ENCODE results near the gene DUSP22. TPM values are rescaled to one million over a fixed set of nuclear protein-coding genes. Genes with fewer than 3 reads are reported as not detected.
A peak's percentile ranks its signal among the peaks of the same experiment; 100 is the strongest.

Gene DUSP22
- total and polyA plus RNA-seq, 4 donors, result 28.2 to 42.3 (median 29.7) TPM

DNA sequence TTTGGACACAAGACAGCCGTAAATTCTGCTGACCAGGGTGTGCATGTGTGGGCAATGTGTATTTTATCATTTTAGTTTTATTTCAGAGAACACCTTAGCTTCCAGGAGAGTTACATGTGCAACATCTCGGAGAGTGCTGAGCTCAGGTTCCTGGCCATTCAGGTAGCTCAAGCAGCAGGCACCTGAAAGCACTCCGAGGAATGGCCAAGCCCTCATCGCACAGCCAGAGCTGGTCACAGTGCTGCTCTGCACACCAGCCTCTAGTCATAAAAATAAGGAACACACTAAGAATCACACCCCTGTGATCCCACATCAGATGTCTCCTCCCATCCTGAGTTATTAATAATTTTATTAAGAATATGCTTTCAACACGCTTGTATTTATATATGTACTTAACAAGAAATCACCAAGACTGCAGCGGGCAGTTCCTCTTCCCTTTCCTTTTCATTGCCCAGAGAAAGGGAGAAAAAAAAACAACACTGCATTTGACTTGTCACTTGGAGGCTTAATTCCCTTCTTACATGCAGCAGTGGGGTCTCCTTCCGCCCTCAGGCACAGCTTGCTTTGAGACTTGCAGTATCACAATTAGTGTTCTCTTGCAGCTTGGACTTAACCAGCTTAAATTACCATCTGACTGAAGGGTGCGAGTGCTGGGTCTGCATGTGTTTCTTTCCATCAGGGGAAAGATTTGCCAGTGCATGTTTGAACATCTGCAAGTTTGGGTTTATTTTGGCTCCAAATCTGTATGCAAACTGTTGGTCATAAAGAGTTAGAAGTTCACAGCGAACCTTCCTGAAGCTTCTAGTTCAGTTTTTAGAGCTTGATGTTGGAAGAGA, 63.3 kb downstream of the DUSP22 start:
- DNase-seq (ENCODE audit: low read depth in 4 of 6, low spot score in 6 of 6), result peak in 2 of 6 donors; percentile 39 to 45

DNA sequence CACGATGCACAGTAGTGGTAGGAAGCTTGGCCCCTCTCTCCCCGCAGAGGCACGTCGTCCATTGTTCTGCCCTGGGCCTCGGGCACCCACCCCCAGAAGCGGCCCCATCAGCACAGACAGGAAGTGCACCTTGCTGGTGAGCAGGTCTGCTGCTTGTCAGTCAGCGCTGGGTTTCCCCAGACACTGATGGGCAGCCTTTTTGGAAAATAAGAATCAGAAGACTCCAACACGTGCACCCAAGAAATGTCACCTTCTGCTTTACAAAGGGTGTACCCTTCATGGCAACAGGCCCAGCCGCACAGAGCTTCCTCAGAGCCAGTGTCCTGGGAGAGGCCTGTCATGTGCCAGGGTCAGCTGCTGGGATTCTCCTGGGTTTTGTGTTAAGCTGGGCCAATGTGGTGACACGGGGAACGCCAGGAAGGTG, 64.6 kb downstream of the DUSP22 start:
- H3K27me3 ChIP-seq (ENCODE audit: control insufficient read depth, insufficient read depth, low read length), result no peaks in the 10 kb centered on the region
- WGBS (ENCODE audit: insufficient coverage), result 83% methylated on average over 11 of the region's 11 CpGs
- H3K27ac ChIP-seq (ENCODE audit: low read depth, low read length), result no peak overlapping the region
- no peak overlapping the region for H3K4me3 ChIP-seq (ENCODE audit: low read depth, low read length)
- no peak for DNase-seq (ENCODE audit: low read depth in 4 of 6, low spot score in 6 of 6)
- peaks cover 7% of the 10 kb centered on the region for H3K4me1 ChIP-seq (ENCODE audit: control insufficient read depth, insufficient read depth, low read length)
- peaks cover 6% of the 10 kb centered on the region for H3K36me3 ChIP-seq (ENCODE audit: control insufficient read depth, insufficient read depth, low read length)
- H3K9me3 ChIP-seq (ENCODE audit: control insufficient read depth, insufficient read depth, low read length), result no peaks in the 10 kb centered on the region

More for the DNA sequence above, 63.3 kb downstream of the DUSP22 start:
- Histone ChIP-seq H3K4me3 (ENCODE audit: low read depth, low read length) (no peak overlapping the region), H3K36me3 (ENCODE audit: control insufficient read depth, insufficient read depth, low read length) (peaks cover 10% of the 10 kb centered on the region), H3K27ac (ENCODE audit: low read depth, low read length) (no peak overlapping the region), H3K9me3 (ENCODE audit: control insufficient read depth, insufficient read depth, low read length) (no peaks in the 10 kb centered on the region), H3K4me1 (ENCODE audit: control insufficient read depth, insufficient read depth, low read length) (peaks cover 3% of the 10 kb centered on the region), H3K27me3 (ENCODE audit: control insufficient read depth, insufficient read depth, low read length) (no peaks in the 10 kb centered on the region)
- whole genome bisulfite sequencing (ENCODE audit: insufficient coverage), result 70% methylated on average over 8 of the region's 9 CpGs

DNA sequence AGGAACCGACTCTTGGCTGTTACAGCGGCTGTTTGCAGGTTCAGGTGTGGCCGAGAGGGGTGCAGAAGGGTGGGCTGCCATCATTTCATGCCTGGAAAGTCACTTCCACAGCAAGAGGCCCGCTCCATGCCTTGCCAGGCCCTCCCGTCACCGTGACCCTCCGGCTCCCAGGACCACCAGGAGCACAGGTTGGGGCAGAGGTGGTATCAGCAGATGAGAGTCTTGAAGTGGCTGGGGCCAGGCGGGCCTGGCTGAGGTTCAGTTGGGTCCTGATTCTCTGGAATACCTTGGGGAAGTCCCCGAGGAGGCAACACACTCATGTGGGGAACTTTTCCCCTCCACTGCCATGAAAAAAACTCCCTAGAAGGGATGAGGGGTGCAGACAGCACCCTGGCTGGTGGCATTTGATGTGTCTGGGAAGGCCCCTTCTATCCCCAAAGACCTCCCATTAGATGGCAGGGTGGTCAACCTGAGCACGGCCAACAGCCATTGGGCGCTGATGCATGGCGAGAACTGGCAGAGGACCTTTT, 65.0 kb downstream of the DUSP22 start:
- Histone ChIP-seq H3K4me3 (ENCODE audit: low read depth, low read length) (no peak overlapping the region), H3K36me3 (ENCODE audit: control insufficient read depth, insufficient read depth, low read length) (peaks cover 4% of the 10 kb centered on the region), H3K4me1 (ENCODE audit: control insufficient read depth, insufficient read depth, low read length) (peaks cover 7% of the 10 kb centered on the region), H3K27ac (ENCODE audit: low read depth, low read length) (no peak overlapping the region), H3K9me3 (ENCODE audit: control insufficient read depth, insufficient read depth, low read length) (no peaks in the 10 kb centered on the region), H3K27me3 (ENCODE audit: control insufficient read depth, insufficient read depth, low read length) (no peaks in the 10 kb centered on the region)
- 87% methylated on average over 11 of the region's 12 CpGs for WGBS (ENCODE audit: insufficient coverage)
- DNase-seq (ENCODE audit: low read depth in 4 of 6, low spot score in 6 of 6), result no peak

DNA sequence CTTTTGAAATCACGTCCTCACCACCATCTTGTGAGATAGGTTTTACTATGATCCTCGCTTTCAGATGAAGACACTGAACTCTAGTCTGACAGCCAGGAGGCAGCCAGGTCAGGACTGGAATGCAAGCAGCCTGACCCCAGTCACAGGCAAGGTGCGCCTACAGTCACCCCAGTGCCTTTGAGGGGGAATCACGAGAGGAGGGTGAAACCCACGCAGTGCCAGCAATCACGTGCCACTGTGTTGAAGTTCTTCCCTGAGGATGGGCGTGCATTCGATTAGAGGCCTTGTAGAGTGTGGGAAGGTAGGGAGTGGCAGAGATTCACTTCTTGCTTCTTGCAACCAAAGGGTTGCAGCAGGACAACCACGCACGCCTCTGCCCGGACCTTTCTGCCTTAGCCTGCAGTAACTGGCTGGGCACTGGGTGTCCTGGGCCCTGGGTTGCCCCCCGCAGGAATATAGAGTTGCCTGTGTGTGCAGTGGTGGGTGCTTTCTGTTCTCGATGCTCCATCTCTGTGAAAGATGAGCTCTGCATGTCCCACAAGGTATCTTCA, 65.6 kb downstream of the DUSP22 start:
- Histone ChIP-seq H3K9me3 (ENCODE audit: control insufficient read depth, insufficient read depth, low read length) (no peaks in the 10 kb centered on the region), H3K27ac (ENCODE audit: low read depth, low read length) (no peak overlapping the region), H3K36me3 (ENCODE audit: control insufficient read depth, insufficient read depth, low read length) (no peaks in the 10 kb centered on the region), H3K4me1 (ENCODE audit: control insufficient read depth, insufficient read depth, low read length) (peaks cover 7% of the 10 kb centered on the region), H3K27me3 (ENCODE audit: control insufficient read depth, insufficient read depth, low read length) (no peaks in the 10 kb centered on the region), H3K4me3 (ENCODE audit: low read depth, low read length) (no peak overlapping the region)
- WGBS (ENCODE audit: insufficient coverage), result 84% methylated on average over 13 of the region's 13 CpGs
- DNase-seq (ENCODE audit: low read depth in 4 of 6, low spot score in 6 of 6), result no peak

DNA sequence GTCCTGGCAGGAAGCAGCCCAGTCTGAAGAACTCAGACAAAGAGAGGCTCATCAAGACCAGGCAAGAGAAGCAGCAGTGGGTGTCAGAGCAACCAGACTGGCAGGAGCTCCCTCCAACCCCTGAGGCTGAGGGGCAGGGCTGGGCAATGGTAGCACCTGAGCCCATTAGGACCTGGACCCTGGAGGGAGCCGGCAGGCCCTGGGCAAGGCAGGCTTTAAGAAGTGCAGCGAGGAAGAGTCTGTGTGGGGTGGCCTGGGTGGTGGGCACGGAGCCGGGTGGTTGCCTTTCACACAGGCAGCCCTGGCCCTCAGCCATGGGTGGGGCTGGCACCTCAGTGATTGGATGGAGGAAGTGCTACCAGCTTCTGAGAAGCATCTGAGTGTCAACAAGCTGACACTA, 66.1 kb downstream of the DUSP22 start:
- 73% methylated on average over 4 of the region's 4 CpGs for WGBS (ENCODE audit: insufficient coverage)
- Histone ChIP-seq H3K4me1 (ENCODE audit: control insufficient read depth, insufficient read depth, low read length) (peaks cover 7% of the 10 kb centered on the region), H3K27me3 (ENCODE audit: control insufficient read depth, insufficient read depth, low read length) (no peaks in the 10 kb centered on the region), H3K4me3 (ENCODE audit: low read depth, low read length) (no peak overlapping the region), H3K36me3 (ENCODE audit: control insufficient read depth, insufficient read depth, low read length) (no peaks in the 10 kb centered on the region), H3K9me3 (ENCODE audit: control insufficient read depth, insufficient read depth, low read length) (no peaks in the 10 kb centered on the region), H3K27ac (ENCODE audit: low read depth, low read length) (no peak overlapping the region)
- no peak for DNase-seq (ENCODE audit: low read depth in 4 of 6, low spot score in 6 of 6)

DNA sequence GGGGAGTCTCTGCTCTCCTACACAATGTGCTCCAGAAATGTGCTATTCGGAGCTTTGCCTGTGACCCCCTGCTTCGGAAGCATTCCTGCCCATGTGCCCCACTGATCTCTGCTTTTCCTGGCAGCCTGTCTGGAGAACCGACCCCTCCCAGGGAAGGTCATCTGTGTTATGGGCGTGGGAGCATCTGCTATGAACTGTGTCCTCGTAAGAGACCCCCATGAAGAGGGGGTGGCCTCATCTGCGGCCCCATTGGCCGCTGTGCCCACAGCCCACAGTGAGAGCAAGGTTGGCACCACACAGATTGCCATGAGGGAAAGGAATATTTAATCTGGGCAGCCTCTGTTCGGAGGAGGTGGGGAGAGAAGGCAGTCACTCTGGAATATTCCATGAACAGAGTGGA, 66.6 kb downstream of the DUSP22 start:
- Histone ChIP-seq H3K27ac (ENCODE audit: low read depth, low read length) (no peak overlapping the region), H3K27me3 (ENCODE audit: control insufficient read depth, insufficient read depth, low read length) (no peaks in the 10 kb centered on the region), H3K4me3 (ENCODE audit: low read depth, low read length) (no peak overlapping the region), H3K36me3 (ENCODE audit: control insufficient read depth, insufficient read depth, low read length) (no peaks in the 10 kb centered on the region), H3K4me1 (ENCODE audit: control insufficient read depth, insufficient read depth, low read length) (peaks cover 7% of the 10 kb centered on the region), H3K9me3 (ENCODE audit: control insufficient read depth, insufficient read depth, low read length) (no peaks in the 10 kb centered on the region)
- 83% methylated on average over 8 of the region's 8 CpGs for WGBS (ENCODE audit: insufficient coverage)
- no peak for DNase-seq (ENCODE audit: low read depth in 4 of 6, low spot score in 6 of 6)

DNA sequence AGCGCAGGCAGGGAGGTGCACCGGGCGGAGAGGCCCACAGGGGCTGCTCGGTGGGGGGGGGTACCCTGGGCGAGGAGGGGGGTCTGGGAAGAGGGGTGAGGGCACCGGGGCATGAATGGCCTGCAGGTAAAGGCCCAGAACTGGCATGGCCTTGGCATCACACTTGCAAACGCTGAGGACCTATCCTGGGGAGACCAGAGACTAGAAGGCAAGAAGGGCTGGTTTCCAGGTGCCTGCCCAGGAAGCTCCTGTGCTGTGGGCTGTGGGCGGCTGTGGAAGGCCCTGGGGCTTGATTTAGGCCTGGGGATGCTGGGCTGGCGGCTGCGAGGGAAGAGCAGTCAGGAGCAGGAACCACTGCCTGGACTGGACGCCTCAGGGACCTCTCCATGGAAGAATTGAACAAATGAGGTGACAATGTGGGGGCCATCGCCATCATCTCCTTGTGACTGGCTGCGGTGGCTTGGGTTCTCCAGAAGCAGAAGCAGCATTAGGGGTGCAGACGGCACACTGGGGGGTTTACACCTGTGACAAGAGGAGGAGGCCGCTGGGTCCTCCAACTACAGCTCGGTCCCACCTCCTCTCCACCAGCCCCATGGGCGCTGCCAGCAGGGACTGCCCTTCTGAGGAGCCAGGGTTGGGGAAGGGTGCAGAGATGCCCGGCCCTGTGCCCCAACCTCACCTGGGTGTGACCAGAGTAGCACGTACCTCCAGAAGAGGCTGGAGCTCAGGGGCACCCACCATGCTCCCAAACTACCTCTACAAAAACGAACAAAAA, 67.2 kb downstream of the DUSP22 start:
- WGBS (ENCODE audit: insufficient coverage), result 72% methylated on average over 16 of the region's 20 CpGs
- no peaks in the 10 kb centered on the region for H3K27me3 ChIP-seq (ENCODE audit: control insufficient read depth, insufficient read depth, low read length)
- DNase-seq (ENCODE audit: low read depth in 4 of 6, low spot score in 6 of 6), result no peak
- no peaks in the 10 kb centered on the region for H3K9me3 ChIP-seq (ENCODE audit: control insufficient read depth, insufficient read depth, low read length)
- no peaks in the 10 kb centered on the region for H3K36me3 ChIP-seq (ENCODE audit: control insufficient read depth, insufficient read depth, low read length)
- H3K27ac ChIP-seq (ENCODE audit: low read depth, low read length), result no peak overlapping the region
- H3K4me1 ChIP-seq (ENCODE audit: control insufficient read depth, insufficient read depth, low read length), result peaks cover 7% of the 10 kb centered on the region
- no peak overlapping the region for H3K4me3 ChIP-seq (ENCODE audit: low read depth, low read length)

DNA sequence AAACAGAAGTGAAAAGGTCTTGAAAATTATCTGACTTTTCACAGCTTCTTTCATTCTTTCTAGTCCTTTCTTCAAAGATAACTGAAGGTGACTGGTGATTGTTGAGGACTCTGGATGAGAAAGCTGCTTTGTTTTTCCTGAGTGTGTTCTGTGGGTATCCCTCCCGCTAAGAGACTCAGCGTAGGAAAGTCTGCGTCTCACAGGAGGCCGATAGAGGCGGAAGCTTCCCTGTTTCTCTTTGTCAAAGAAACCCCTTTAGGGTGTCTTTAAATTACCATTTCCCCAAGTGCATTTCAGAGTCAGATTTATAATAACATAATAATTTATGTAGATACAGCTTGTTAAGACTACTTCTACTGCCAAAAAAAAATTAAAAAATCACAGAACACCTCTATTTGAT, 68.1 kb downstream of the DUSP22 start:
- DNase-seq (ENCODE audit: low read depth in 4 of 6, low spot score in 6 of 6), result no peak
- no peak overlapping the region for H3K4me3 ChIP-seq (ENCODE audit: low read depth, low read length)
- H3K27ac ChIP-seq (ENCODE audit: low read depth, low read length), result no peak overlapping the region
- H3K4me1 ChIP-seq (ENCODE audit: control insufficient read depth, insufficient read depth, low read length), result peaks cover 7% of the 10 kb centered on the region
- no peaks in the 10 kb centered on the region for H3K36me3 ChIP-seq (ENCODE audit: control insufficient read depth, insufficient read depth, low read length)
- WGBS (ENCODE audit: insufficient coverage), result 23% methylated on average over 2 of the region's 5 CpGs
- no peaks in the 10 kb centered on the region for H3K9me3 ChIP-seq (ENCODE audit: control insufficient read depth, insufficient read depth, low read length)
- no peaks in the 10 kb centered on the region for H3K27me3 ChIP-seq (ENCODE audit: control insufficient read depth, insufficient read depth, low read length)

DNA sequence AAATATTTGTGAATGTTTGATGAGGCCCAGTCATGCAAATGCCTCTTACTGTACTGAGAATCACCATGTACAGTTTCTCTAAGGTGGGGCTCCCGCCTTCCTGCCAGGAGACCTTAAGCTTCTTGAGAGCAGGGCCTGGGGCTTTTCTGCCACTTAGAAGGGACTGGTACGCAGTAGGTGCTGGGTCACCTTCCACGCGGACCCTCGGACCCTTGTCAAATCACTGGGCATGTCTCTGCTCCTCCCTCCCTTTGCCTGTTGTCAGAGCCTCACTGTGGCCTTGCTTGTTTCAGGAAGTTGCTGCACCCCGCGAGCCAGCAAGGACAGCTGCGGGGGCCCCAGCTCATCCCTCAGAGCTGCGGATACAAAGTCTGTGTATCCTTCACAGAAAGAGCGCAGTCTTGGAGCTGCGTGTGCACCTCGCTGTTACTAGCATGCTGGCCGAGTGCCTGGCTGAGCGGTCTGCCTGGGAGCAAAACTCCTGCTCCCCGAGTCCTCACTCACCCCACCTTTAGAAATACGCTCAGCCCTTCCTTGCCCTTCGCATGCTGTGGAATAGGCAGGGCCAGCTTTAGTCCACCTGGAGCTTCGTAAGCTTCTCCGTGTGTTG, 68.6 kb downstream of the DUSP22 start:
- Histone ChIP-seq H3K4me3 (ENCODE audit: low read depth, low read length) (no peak overlapping the region), H3K36me3 (ENCODE audit: control insufficient read depth, insufficient read depth, low read length) (no peaks in the 10 kb centered on the region), H3K4me1 (ENCODE audit: control insufficient read depth, insufficient read depth, low read length) (peaks cover 7% of the 10 kb centered on the region), H3K9me3 (ENCODE audit: control insufficient read depth, insufficient read depth, low read length) (no peaks in the 10 kb centered on the region), H3K27me3 (ENCODE audit: control insufficient read depth, insufficient read depth, low read length) (no peaks in the 10 kb centered on the region), H3K27ac (ENCODE audit: low read depth, low read length) (no peak overlapping the region)
- 74% methylated on average over 19 of the region's 19 CpGs for WGBS (ENCODE audit: insufficient coverage)
- no peak for DNase-seq (ENCODE audit: low read depth in 4 of 6, low spot score in 6 of 6)
